HUES48 (cell line): ENCODE results near the gene CREB3L4.

ENCODE experiments used
- H3K27ac ChIP-seq: one replicate; pipeline ENCODE4 v1.7.0; 2013; ENCODE audit warnings: low read depth, low read length, inconsistent platforms
- H3K27me3 ChIP-seq: 2 replicates; pipeline ENCODE4 v1.6.1; 2013; ENCODE audit warnings: mild to moderate bottlenecking, low read length; ENCODE audit not compliant: control insufficient read depth, insufficient read depth
- H3K36me3 ChIP-seq: 2 replicates; pipeline ENCODE4 v1.6.1; 2013; ENCODE audit warnings: low read length; ENCODE audit not compliant: control insufficient read depth, insufficient read depth
- H3K4me1 ChIP-seq: 2 replicates; pipeline ENCODE4 v1.6.1; 2013; ENCODE audit warnings: mild to moderate bottlenecking, low read length; ENCODE audit not compliant: control insufficient read depth, insufficient read depth
- H3K4me3 ChIP-seq: 2 replicates; pipeline ENCODE4 v1.5.1; 2013; ENCODE audit warnings: mild to moderate bottlenecking, low read depth, low read length
- H3K9ac ChIP-seq: 2 replicates; pipeline ENCODE4 v1.6.1; 2013; ENCODE audit warnings: mild to moderate bottlenecking, low read depth, low read length, moderate library complexity
- H3K9me3 ChIP-seq: 2 replicates; pipeline ENCODE4 v1.6.1; 2013; ENCODE audit warnings: low read length; ENCODE audit not compliant: control insufficient read depth, insufficient read depth

The CREB3L4 gene

DNA sequence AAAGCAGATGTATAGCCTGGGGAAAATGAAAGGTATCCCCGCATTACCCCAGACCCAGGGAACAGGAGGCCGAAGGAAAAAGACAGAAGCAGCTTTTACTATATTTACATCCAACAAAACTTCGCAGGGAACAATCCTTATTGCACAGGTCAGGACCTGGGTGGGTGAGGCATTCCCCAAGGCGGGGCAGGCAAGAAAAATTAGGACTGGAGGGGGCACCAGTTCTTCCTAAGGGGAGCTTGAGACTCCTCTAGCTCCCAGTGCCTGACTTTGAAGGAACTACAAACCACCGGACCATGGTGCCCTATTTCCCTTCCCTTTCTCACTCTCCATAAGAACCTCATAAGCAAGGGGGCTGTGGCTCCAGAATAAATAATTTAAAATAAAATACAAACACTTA is 38.3 kb upstream of the CREB3L4 start:
- Histone ChIP-seq H3K4me3 (no peak overlapping the region), H3K27ac (no peak overlapping the region), H3K36me3 (peaks cover 48% of the 10 kb centered on the region), H3K9ac (no peak overlapping the region), H3K4me1 (no peaks in the 10 kb centered on the region), H3K27me3 (no peaks in the 10 kb centered on the region), H3K9me3 (no peaks in the 10 kb centered on the region)

DNA sequence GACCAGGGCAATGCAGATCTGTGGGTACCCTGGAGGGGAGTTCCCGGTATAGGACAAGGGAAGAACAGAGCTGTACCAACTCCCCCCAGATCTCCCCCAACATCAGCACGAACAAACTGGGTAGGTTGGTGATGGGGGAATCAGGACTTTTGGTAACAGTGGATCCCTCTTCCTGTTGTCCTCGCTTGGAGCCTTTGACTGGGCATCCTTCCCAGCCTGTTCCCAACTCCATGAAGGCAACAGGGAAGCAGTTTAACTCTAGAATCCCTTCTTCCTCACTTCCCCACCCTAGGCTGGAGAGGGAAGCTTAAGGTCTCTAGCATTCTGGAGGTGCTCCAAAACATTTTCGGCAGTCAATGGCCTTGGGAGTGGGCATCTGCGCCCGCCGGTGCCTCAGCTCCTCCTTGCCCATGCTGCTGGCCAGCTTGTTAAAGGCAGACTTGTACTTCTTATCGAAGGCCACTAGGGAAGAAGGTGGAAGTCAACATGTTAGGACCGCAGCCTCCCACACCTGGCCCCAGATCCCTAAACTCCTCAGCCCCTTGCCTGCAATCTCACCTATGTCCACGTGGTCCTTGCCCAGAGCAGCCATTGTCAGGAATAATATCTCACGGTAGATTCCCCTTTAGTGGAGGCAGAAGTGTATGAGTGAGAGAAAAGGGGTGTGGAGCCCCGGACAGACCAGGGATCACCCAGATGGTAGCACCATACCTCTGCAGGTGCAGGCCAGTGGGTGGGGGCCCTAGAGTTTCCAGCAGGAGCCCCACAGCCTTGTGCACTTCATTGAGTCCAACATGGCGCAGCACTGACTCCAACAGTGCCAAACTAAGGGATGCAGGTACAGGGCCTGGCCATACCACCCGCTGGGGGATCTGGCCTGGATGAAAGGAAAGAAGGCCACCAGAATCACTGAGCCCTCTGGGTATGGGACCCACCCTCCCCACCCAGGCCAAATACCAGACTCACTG is 37.4 kb upstream of the CREB3L4 start:
- H3K9me3 ChIP-seq = no peaks in the 10 kb centered on the region
- no peaks in the 10 kb centered on the region for H3K27me3 ChIP-seq
- H3K4me3 ChIP-seq = no peak overlapping the region
- no peaks in the 10 kb centered on the region for H3K4me1 ChIP-seq
- peaks cover 56% of the 10 kb centered on the region for H3K36me3 ChIP-seq
- H3K9ac ChIP-seq = no peak overlapping the region
- no peak overlapping the region for H3K27ac ChIP-seq

DNA sequence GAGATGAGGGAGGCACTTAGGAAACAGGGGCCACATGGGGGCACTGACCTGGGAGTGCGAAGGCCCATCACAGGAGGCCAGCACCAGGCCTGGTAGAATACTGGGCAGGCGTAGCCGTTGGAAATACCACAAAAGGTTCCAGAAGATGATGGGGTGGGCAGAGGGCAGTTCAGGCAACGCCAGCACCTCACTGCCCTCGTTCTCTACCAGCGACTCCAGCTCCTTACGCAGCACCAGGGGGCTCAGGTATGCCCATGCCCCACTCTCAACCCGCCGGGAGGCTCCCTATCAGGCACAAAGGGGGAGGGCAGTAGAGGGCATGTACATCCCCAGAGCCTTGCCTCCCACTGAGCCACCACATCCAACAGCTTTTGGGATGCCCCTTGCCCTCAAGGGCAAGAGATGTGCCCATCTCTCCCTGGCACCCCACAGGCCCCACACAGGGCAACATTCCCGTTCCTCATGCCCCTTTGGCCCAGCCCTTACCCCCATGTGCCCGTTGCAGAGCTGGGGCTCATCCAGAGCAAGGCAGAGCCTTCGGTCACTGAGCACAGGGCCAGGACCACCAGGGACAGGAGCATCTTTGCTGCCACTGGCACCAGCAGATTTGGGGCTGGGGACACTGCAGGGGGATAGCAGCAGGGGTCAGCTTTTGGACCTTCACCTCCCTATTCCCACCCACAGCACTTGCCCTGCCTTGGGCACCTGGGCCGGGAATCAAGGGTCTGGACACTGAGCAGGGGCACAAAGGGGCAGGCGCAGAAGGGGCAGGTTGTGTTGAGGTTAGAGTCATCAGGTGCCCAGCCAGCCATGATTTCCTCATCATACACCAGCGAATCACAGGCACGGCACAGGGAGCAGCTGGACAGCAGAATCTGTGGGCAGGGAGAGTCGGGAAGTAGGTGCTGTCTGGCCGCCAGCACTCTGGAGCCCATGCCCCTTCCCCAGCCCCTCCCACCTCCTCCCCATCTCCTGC is 35.3 kb upstream of the CREB3L4 start:
- Histone ChIP-seq H3K36me3 (peaks cover 76% of the 10 kb centered on the region), H3K9ac (no peak overlapping the region), H3K9me3 (no peaks in the 10 kb centered on the region), H3K27me3 (no peaks in the 10 kb centered on the region), H3K4me3 (no peak overlapping the region), H3K27ac (no peak overlapping the region), H3K4me1 (no peaks in the 10 kb centered on the region)

DNA sequence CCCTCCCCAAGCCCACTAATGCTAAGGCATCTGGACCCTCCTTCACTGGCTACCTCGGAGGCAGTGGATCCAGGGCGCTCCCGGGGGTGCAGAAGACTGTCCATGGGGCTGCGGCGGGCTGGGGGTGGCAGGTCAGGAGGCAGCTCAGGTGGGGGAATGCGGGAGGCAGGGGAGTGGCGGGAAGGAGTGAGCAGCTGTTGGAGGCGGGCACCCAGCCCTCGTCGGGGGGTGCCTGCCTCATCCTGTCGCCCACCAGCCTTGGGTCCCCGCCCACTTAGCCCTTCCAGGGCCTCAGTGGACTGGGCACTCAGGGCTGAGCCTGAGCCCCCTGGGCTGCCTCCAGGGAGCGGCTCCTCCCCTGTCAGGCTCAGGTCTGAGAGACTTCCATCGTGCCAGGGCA is 34.3 kb upstream of the CREB3L4 start:
- Histone ChIP-seq H3K36me3 (peaks cover 81% of the 10 kb centered on the region), H3K4me3 (no peak overlapping the region), H3K9me3 (no peaks in the 10 kb centered on the region), H3K9ac (no peak overlapping the region), H3K27me3 (no peaks in the 10 kb centered on the region), H3K4me1 (no peaks in the 10 kb centered on the region), H3K27ac (no peak overlapping the region)

DNA sequence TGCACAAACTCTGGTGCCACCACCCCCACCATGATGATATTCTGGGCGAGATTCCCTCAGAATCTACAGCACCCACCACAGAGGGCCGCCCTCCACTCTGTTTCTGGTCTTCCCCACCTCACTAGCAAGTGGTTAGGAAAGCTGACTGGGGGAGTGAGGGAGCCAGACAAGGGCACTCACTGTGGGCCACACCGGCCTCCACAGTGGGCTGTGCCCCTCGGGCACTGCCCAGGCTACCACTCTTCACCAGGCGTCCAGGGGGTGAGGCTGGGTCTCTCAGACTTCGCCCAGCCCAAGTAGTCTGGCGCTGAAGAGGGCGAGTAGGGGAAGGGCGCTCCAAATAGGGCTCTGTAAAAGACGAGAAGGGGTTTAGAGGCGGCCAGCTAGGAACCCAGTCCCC is 33.7 kb upstream of the CREB3L4 start:
- H3K9ac ChIP-seq = no peak overlapping the region
- H3K36me3 ChIP-seq = peaks cover 85% of the 10 kb centered on the region
- no peaks in the 10 kb centered on the region for H3K4me1 ChIP-seq
- H3K9me3 ChIP-seq = no peaks in the 10 kb centered on the region
- H3K27ac ChIP-seq = no peak overlapping the region
- no peak overlapping the region for H3K4me3 ChIP-seq
- H3K27me3 ChIP-seq = no peaks in the 10 kb centered on the region

DNA sequence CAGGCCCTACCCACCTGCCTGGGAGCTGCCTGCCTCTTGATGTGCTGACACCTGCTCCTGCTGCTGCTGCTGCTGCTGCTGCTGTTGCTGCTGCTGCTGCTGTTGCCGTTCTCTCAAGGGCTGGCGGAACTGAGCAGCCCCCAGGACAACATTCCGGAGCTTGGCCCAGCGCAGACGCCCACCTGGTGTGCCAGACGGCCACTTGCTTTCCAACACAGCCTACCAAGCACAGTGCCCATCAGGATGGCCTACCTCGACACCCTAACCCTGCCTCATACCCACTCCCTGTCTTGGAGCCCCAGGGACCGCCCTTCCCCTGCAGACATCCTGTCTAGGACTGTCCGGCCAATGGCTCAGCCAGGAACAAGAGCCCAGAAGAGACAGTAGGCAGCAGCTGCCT is 33.0 kb upstream of the CREB3L4 start:
- Histone ChIP-seq H3K4me1 (no peaks in the 10 kb centered on the region), H3K9ac (no peak overlapping the region), H3K4me3 (no peak overlapping the region), H3K27me3 (no peaks in the 10 kb centered on the region), H3K27ac (no peak overlapping the region), H3K36me3 (peaks cover 86% of the 10 kb centered on the region), H3K9me3 (no peaks in the 10 kb centered on the region)

DNA sequence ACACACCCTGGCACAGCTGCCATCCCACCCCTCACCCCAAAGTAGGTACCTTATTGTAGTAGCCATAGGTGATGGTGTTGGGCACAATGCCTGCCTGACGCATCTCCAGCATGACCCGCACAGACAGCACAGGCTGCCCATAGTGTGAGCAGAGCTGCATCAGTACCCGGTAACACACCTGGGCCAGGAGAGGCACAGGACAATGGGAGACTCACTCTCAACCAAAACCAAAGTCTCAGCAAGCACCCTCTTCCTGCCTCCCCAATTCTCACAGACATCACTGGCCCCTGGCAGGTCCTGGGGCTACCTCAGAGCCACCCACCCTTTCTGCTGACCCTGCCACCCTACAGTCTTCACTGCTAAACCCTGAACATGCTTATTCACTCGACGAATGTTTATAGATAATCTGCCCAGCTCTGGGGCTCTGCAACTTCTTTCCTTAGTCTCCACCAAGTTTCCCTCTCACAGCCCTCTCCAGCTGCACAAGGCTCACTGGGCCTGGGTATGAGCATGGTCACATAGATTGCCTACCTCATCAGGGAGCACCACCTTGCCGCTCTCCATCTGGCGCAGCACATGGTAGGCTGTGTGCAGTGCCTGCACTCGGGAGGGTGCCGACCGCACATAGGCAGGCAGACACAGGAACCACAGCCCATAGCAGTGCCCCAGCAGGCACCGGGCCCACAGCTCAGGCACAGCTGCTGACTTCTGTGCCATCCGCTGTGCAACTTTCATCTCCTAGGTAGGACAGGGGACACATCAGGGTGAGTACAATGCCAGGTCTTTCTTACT is 31.5 kb upstream of the CREB3L4 start:
- Histone ChIP-seq H3K36me3 (peaks cover 86% of the 10 kb centered on the region), H3K4me1 (no peaks in the 10 kb centered on the region), H3K9me3 (no peaks in the 10 kb centered on the region), H3K4me3 (no peak overlapping the region), H3K27ac (no peak overlapping the region), H3K27me3 (no peaks in the 10 kb centered on the region), H3K9ac (no peak overlapping the region)

DNA sequence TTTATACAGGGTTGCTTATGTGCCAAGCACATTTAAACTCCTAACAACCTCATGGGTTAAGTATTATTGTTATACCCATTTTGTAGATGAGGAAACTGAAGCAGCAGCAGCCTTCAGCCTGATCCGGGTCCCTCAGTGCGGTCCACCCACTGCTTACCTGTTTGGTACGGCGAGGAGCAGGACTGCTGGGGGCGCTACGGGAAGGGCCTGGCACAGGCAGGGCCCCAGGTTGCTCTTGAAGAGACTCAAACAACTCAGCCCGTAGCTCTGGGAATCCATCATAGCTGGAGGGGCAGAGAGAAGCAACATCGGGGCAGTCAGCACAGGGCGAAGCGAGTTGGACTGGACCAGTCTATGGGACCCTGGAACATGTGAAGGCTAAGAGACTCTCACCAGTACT is 30.4 kb upstream of the CREB3L4 start:
- peaks cover 88% of the 10 kb centered on the region for H3K36me3 ChIP-seq
- H3K9ac ChIP-seq = no peak overlapping the region
- no peak overlapping the region for H3K4me3 ChIP-seq
- no peaks in the 10 kb centered on the region for H3K27me3 ChIP-seq
- H3K4me1 ChIP-seq = no peaks in the 10 kb centered on the region
- no peak overlapping the region for H3K27ac ChIP-seq
- H3K9me3 ChIP-seq = no peaks in the 10 kb centered on the region

DNA sequence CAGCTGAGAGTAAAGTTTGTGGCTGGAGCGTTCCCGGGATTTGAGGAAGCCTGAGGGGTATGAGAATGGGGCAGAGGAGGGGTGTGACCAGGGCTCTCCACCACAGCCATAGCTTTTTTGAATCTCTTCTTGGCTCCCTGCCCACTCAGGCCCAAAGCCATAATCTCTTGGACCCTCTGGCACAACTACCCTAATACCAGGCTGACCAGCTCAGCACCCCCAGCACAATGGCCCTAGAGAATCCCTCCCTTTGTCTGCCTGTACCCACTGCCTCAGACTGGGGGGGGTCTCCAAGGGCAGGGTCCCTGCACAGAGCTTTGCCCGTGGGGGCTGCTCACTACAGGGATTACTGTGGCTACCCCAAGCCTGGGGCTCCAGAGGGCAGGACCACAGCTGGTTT is 28.7 kb upstream of the CREB3L4 start:
- Histone ChIP-seq H3K27ac (no peak overlapping the region), H3K27me3 (no peaks in the 10 kb centered on the region), H3K4me3 (no peak overlapping the region), H3K4me1 (no peaks in the 10 kb centered on the region), H3K9me3 (no peaks in the 10 kb centered on the region), H3K9ac (no peak overlapping the region), H3K36me3 (peaks cover 84% of the 10 kb centered on the region)

DNA sequence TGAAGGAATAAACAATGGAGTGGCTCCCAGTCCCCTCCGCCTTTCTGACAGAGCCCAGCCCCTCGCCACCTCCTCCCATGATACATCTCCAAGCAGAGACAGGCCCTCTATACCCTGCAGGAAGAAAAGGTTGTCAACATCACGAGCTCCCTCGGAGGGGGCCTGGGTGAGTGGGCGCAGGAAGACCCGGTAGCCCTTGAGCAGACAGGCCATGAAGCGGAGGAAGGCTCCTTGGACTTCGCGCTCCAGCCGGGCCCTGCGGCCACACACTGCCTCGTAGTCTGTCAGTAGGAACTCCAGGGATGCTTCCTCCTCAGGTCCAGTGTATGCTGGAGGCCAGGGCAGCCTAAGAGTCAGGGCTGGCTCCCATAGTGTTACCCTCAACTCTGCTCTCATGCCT is 28.2 kb upstream of the CREB3L4 start:
- Histone ChIP-seq H3K9ac (no peak overlapping the region), H3K4me1 (no peaks in the 10 kb centered on the region), H3K27ac (no peak overlapping the region), H3K27me3 (no peaks in the 10 kb centered on the region), H3K4me3 (no peak overlapping the region), H3K36me3 (peaks cover 81% of the 10 kb centered on the region), H3K9me3 (no peaks in the 10 kb centered on the region)
